Medulla oblongata (tissue), 1 donor: Measurements from ENCODE around the gene DSTYK.

ENCODE experiments used
- DNase-seq: peaks from one replicate; pipeline ENCODE4 v3.0.0-alpha.2; 2015; ENCODE audit errors: extremely low spot score

The DSTYK gene

GRCh38 chr1:205211169-205211838, at the start of gene DSTYK:
DSTYK (minus strand) TSS chr1:205211702; CDS start chr1:205211535, 167 bp downstream.
- DNase-seq, result peak; percentile 98

- no peak for DNase-seq
Measured at GRCh38 chr1:205259998-205260397, 48.5 kb upstream of the DSTYK start.

- DNase-seq, result no peak
Measured at GRCh38 chr1:205259324-205259832, 47.9 kb upstream of the DSTYK start.

GRCh38 chr1:205258719-205259118, 47.2 kb upstream of the DSTYK start:
- DNase-seq, result peak; percentile 86

GRCh38 chr1:205258261-205258691, 46.8 kb upstream of the DSTYK start:
- no peak for DNase-seq

GRCh38 chr1:205257735-205258134, 46.2 kb upstream of the DSTYK start:
- peak; percentile 67 for DNase-seq

- no peak for DNase-seq
Measured at GRCh38 chr1:205256951-205257625, 45.6 kb upstream of the DSTYK start.

GRCh38 chr1:205255941-205256780, 44.7 kb upstream of the DSTYK start:
- DNase-seq, result peak; percentile 98

GRCh38 chr1:205251576-205251975, 40.1 kb upstream of the DSTYK start:
- DNase-seq, result no peak

- DNase-seq, result no peak
Measured at GRCh38 chr1:205250699-205251098, 39.2 kb upstream of the DSTYK start.

GRCh38 chr1:205249651-205250050, 38.1 kb upstream of the DSTYK start:
- DNase-seq, result no peak

- peak; percentile 84 for DNase-seq
Measured at GRCh38 chr1:205248793-205249601, 37.5 kb upstream of the DSTYK start.

- DNase-seq, result peak; percentile 95
Measured at GRCh38 chr1:205247130-205247921, 35.8 kb upstream of the DSTYK start.

GRCh38 chr1:205246351-205247119, 35.0 kb upstream of the DSTYK start:
- DNase-seq, result no peak

GRCh38 chr1:205245096-205245495, 33.6 kb upstream of the DSTYK start:
- DNase-seq, result no peak

- no peak for DNase-seq
Measured at GRCh38 chr1:205244384-205244783, 32.9 kb upstream of the DSTYK start.

GRCh38 chr1:205243350-205244191, 32.1 kb upstream of the DSTYK start:
- DNase-seq, result no peak

GRCh38 chr1:205241366-205242030, 30.0 kb upstream of the DSTYK start:
- no peak for DNase-seq
